Mucosa of descending colon (tissue), 3 donors: Measurements from ENCODE around the gene CBR3. TPM values are rescaled to one million over a fixed set of nuclear protein-coding genes. Genes with fewer than 3 reads are reported as not detected.

ENCODE experiments used
- ATAC-seq: fragments of 200-7000 bp; cut with Tn5 transposase; one replicate; pipeline ENCODE4 v1.9.1; 2020; ENCODE audit warnings: mild to moderate bottlenecking, moderate library complexity
- DNase-seq, 3 donors: peaks; one replicate each; pipeline ENCODE4 v3.0.0-alpha.2; 2020
- H3K36me3 ChIP-seq: fragments of 200-600 bp; one replicate; pipeline ENCODE4 v1.8.0; 2021; ENCODE audit warnings: low read depth, mild to moderate bottlenecking
- H3K4me1 ChIP-seq: fragments of 200-600 bp; one replicate; pipeline ENCODE4 v1.8.0; 2021; ENCODE audit warnings: low read depth, mild to moderate bottlenecking
- H3K4me3 ChIP-seq: fragments of 200-600 bp; one replicate; pipeline ENCODE4 v1.8.0; 2021; ENCODE audit warnings: mild to moderate bottlenecking
- H3K9me3 ChIP-seq: fragments of 200-600 bp; one replicate; pipeline ENCODE4 v1.8.0; 2021; ENCODE audit warnings: mild to moderate bottlenecking
- intact Hi-C, 2 donors: fragments of 100-400 bp; cut with DNase I in 1 of 2; cut with micrococcal nuclease in 1 of 2; formaldehyde crosslinking; loops; one replicate each; pipeline versions ENCODE4 v1.11.0 to v1.11.1; 2022; cut with DNase I, micrococcal nuclease
- total RNA-seq, 3 donors: library from RNA; stranded (reverse); fragmentation: NEBNext Ultra II Directional in 2 of 3; extraction: Animal tissue kit (Norgen Biotek cat#: 25700) in 2 of 3; gene quantifications; one replicate each; pipeline versions ENCODE4 v1.2.1 to v1.2.4, GENCODE V29; 2021 to 2023
- TF ChIP-seq, protein P1 (sequence below): fragments of 200-600 bp; IDR thresholded peaks from one replicate; pipeline ENCODE4 v1.8.0; 2022; ENCODE audit warnings: antibody characterized with exemption, mild to moderate bottlenecking
- donor health status: DM: no; HTN: no; CAD: no; lungs with moderate emphysema.
- donor health status: DM: no; HTN: no; CAD: no.
- donor health status: DM: no; HTN: yes; CAD: no.

The CBR3 gene
- total RNA-seq, 3 donors from 2014 or later, result 0.75 to 5.0 (median 4.1) TPM

DNA sequence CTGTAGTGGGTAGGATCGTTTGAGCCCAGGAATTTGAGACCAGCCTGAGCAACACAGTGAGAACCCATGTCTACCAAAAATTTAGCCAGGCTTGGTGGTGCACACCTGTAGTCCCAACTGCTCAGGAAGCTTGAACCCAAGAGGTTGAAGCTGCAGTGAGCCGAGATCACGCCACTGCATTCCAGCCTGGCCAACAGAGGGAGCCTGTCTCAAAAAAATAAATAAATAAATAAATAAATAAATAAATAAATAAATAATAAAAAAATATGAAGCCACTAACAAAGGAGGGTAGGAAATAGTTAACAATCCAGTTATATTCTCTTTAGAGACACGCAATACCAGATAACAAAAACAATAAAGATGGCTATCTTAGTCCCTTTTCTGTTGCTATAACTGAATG, 11.9 kb upstream of the CBR3 start:
- intact Hi-C loops, result no loop called here

DNA sequence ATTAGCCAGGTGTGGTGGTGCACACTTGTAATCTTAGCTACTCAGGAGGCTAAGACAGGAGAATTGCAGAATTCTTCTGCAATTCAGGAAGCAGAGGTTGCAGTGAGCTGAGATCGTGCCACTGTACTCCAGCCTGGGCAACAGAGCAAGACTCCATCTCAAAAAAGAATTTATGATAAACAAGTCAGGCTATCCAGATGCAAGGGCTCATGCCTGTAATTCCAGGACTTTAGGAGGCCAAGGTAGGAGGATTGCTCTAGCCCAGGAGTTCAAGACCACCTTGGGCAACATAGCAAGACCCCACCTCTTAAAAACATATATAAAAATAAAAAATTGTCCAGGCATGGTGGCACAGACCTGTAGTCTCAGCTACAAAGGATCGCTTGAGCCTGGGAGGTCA, 10.5 kb upstream of the CBR3 start:
- Histone ChIP-seq H3K4me3 (no peak overlapping the region), H3K9me3 (no peaks in the 10 kb centered on the region), H3K4me1 (peaks cover 9% of the 10 kb centered on the region), H3K36me3 (no peaks in the 10 kb centered on the region)
- TF ChIP-seq, protein P1, sequence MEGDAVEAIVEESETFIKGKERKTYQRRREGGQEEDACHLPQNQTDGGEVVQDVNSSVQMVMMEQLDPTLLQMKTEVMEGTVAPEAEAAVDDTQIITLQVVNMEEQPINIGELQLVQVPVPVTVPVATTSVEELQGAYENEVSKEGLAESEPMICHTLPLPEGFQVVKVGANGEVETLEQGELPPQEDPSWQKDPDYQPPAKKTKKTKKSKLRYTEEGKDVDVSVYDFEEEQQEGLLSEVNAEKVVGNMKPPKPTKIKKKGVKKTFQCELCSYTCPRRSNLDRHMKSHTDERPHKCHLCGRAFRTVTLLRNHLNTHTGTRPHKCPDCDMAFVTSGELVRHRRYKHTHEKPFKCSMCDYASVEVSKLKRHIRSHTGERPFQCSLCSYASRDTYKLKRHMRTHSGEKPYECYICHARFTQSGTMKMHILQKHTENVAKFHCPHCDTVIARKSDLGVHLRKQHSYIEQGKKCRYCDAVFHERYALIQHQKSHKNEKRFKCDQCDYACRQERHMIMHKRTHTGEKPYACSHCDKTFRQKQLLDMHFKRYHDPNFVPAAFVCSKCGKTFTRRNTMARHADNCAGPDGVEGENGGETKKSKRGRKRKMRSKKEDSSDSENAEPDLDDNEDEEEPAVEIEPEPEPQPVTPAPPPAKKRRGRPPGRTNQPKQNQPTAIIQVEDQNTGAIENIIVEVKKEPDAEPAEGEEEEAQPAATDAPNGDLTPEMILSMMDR, result no peak
- intact Hi-C loops, result no loop called here
- DNase-seq, result no peak
- ATAC-seq, result no peak

More for the DNA sequence above, 11.9 kb upstream of the CBR3 start:
- ATAC-seq, result no peak
- DNase-seq, result no peak
- no peak overlapping the region for H3K4me3 ChIP-seq
- TF ChIP-seq, protein P1, result no peak
- no peaks in the 10 kb centered on the region for H3K9me3 ChIP-seq
- peaks cover 9% of the 10 kb centered on the region for H3K4me1 ChIP-seq
- H3K36me3 ChIP-seq, result no peaks in the 10 kb centered on the region

DNA sequence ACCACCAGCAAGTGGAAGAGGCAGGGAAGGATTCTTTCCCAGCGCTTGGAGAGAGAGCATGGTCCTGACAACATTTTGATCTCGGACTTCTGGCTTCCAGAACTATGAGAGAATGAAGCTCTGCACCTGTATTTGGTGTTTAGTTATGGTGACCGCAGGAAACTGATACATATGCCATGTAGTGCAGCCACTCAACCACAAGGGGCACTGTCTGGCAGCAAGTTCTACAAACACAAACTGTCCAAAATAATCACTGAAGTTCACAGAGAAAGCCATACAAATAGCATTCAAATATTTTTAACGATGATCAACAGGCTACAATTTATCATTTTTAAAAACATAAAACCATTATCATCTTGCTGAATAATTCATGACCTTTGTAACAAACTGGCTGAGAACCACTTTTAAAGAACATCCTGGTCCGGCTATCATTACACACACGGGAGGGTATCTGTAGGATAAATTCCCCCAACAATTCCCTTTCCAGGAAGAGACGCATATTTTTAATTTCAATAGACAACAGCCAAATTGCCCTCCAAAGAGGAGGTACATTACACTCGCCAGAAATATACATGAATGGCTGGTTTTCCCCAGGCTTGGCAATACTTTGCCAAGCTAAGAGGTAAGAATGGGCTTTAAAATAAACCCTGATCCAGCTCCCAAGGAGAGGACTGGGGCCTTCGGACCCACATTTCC, 9.2 kb upstream of the CBR3 start:
- Histone ChIP-seq H3K9me3 (no peaks in the 10 kb centered on the region), H3K36me3 (no peaks in the 10 kb centered on the region), H3K4me1 (peaks cover 9% of the 10 kb centered on the region), H3K4me3 (no peak overlapping the region)
- DNase-seq (peak in 2 of 3 donors; percentile 56 to 80), ATAC-seq (peak; percentile 74)
- TF ChIP-seq, protein P1, result peak; percentile 91
- intact Hi-C loops, result no loop called here

DNA sequence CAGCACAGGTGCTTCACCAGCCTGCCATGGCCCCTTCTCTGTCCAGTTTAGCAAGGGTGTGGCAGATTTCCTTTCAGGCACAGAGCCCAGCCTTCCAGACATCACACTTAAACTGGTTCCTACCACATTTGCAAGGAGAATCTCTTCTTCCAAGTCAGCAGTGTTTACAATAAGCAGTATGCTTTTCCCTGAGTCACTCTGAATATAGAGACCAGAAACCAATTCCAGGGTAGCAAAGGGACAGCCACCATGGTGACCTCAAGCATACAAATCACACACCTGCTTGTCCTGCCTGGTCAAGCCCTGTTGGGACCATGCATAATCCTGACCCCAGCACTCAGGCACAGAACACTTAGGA, 8.7 kb upstream of the CBR3 start:
- H3K4me3 ChIP-seq, result no peak overlapping the region
- H3K4me1 ChIP-seq, result peaks cover 9% of the 10 kb centered on the region
- ATAC-seq (peak; percentile 68), DNase-seq (peak in 1 of 3 donors; percentile 43)
- TF ChIP-seq, protein P1, result no peak
- intact Hi-C loops, result no loop called here
- H3K9me3 ChIP-seq, result no peaks in the 10 kb centered on the region
- no peaks in the 10 kb centered on the region for H3K36me3 ChIP-seq

DNA sequence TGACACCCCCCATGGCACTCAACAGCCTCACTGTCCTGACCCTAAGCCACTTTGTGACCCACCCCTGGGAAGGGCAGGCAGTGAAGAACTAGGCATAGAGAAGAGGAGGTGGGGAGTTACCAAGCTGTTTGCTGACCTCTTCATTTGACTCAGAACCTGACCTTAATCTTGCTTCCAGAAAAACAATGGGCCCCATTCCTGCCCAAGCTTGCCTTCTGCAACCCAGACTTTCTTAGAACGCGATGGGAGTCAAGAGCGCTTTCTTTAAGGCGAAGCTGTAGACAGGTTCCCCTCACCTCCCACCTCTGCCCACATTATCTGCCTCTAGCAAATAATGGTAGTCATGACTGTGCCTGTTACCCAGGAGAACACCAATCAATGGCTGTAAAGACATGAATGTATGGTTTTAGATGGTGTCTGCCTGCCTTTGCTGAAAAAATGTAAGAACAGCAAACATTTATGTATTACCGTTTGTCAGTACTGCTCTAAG, 8.2 kb upstream of the CBR3 start:
- intact Hi-C loops, result no loop called here
- ATAC-seq (no peak), DNase-seq (no peak)
- TF ChIP-seq, protein P1, result no peak
- Histone ChIP-seq H3K9me3 (no peaks in the 10 kb centered on the region), H3K4me3 (no peak overlapping the region), H3K4me1 (peaks cover 9% of the 10 kb centered on the region), H3K36me3 (no peaks in the 10 kb centered on the region)
